Common myeloid progenitor, CD34-positive (primary cell): Measurements from ENCODE around the gene SLC22A7.
"Not testable (repeated sequence)": the region's sequence is repeated elsewhere in the genome, so short reads cannot be mapped to it uniquely, and the experiment has no call there.

Source experiments
- CTCF ChIA-PET: fragments of 350-600 bp; sonication (Branson Sonifier 250); formaldehyde crosslinking; loops from one replicate; lab custom pipeline; 2021; ENCODE audit warnings: antibody characterized with exemption; lab: Charles Lee
- POLR2A ChIA-PET: fragments of 350-600 bp; sonication (Branson Sonifier 250); formaldehyde crosslinking; loops from one replicate; lab custom pipeline; 2021; ENCODE audit warnings: antibody characterized with exemption; lab: Charles Lee
- DNase-seq, 3 donors: peaks; one replicate each; pipeline versions ENCODE4 v3.0.0 to v3.0.0-alpha.2; 2013
- H3K27ac ChIP-seq, 2 experiments: 1 replicate in 1 of 2; 2 replicates in 1 of 2; pipeline ENCODE4 v1.7.0; 2013; ENCODE audit warnings: inconsistent platforms in 2 of 2, low read length in 2 of 2, mild to moderate bottlenecking in 2 of 2, low read depth in 1 of 2, moderate library complexity in 1 of 2; ENCODE audit not compliant: severe bottlenecking in 2 of 2, insufficient read depth in 1 of 2, poor library complexity in 1 of 2
- H3K27me3 ChIP-seq, 5 experiments: replicated peaks in 2 of 5; 1 replicate in 3 of 5; 2 replicates in 2 of 5; pipeline versions ENCODE4 v1.6.1 to v1.7.0; 2013; ENCODE audit warnings: low read length in 4 of 5, mild to moderate bottlenecking in 2 of 5, moderate library complexity in 2 of 5, inconsistent platforms in 1 of 5; ENCODE audit not compliant: insufficient read depth in 5 of 5, control insufficient read depth in 4 of 5
- H3K36me3 ChIP-seq, 4 experiments: 1 replicate in 2 of 4; 2 replicates in 2 of 4; pipeline versions ENCODE4 v1.6.1 to v1.7.0; 2013; ENCODE audit warnings: low read length in 3 of 4, control low read depth in 1 of 4, mild to moderate bottlenecking in 1 of 4; ENCODE audit not compliant: control insufficient read depth in 4 of 4, insufficient read depth in 4 of 4
- H3K4me1 ChIP-seq, 4 experiments: 1 replicate in 3 of 4; 2 replicates in 1 of 4; pipeline versions ENCODE4 v1.6.1 to v1.7.1; 2013; ENCODE audit warnings: low read length in 3 of 4, mild to moderate bottlenecking in 3 of 4, control low read depth in 1 of 4, inconsistent platforms in 1 of 4, moderate library complexity in 1 of 4; ENCODE audit not compliant: control insufficient read depth in 4 of 4, insufficient read depth in 4 of 4; ENCODE audit errors: control extremely low read depth in 1 of 4
- H3K4me3 ChIP-seq, 7 experiments: 1 replicate in 4 of 7; 2 replicates in 3 of 7; pipeline versions ENCODE4 v1.5.1 to v1.7.0; 2013; ENCODE audit warnings: mild to moderate bottlenecking in 7 of 7, low read length in 6 of 7, moderate library complexity in 6 of 7, inconsistent platforms in 2 of 7, low read depth in 2 of 7, control low read depth in 1 of 7; ENCODE audit not compliant: insufficient read depth in 4 of 7, control insufficient read depth in 1 of 7; ENCODE audit errors: extremely low read depth in 1 of 7
- H3K9me3 ChIP-seq, 5 experiments: 1 replicate in 4 of 5; 2 replicates in 1 of 5; pipeline versions ENCODE4 v1.6.1 to v1.7.1; 2013; ENCODE audit warnings: low read length in 4 of 5, mild to moderate bottlenecking in 2 of 5, inconsistent platforms in 1 of 5, low read depth in 1 of 5, moderate library complexity in 1 of 5; ENCODE audit not compliant: control insufficient read depth in 4 of 5, insufficient read depth in 2 of 5; ENCODE audit errors: control extremely low read depth in 1 of 5
- WGBS: methylation state at CpG from one replicate; pipeline ENCODE4 v1.1.5; 2013; ENCODE audit not compliant: insufficient coverage; 5-methylcytosine and 5-hydroxymethylcytosine counted together

Gene SLC22A7

DNA sequence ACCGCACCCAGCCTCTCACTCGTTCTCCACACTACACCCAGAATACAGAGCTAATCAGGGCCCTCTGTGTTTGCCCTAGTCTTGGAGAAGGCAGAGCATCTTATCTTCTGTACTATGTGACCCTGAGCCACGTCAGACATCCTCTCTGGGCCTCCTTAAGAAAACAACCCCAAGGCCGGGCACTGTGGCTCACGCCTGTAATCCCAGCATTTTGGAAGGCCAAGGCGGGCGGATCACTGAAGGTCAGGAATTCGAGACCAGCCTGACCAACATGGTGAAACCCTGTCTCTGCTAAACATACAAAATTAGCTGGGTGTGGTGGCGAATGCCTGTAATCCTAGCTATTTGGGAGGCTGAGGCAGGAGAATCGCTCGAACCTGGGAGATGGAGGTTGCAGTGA is 4.9 kb downstream of the SLC22A7 start:
- 96% methylated on average over 6 of the region's 11 CpGs for WGBS
- H3K36me3 ChIP-seq, DNase-seq, POLR2A ChIA-PET, H3K27ac ChIP-seq, H3K4me3 ChIP-seq, H3K4me1 ChIP-seq, H3K27me3 ChIP-seq, H3K9me3 ChIP-seq: not testable (repeated sequence)
- CTCF ChIA-PET: interaction anchor here (1.5 kb wide), 1 partner anchor 15 kb away, joined by 3 read pairs; no protein-coding TSS in a partner anchor

DNA sequence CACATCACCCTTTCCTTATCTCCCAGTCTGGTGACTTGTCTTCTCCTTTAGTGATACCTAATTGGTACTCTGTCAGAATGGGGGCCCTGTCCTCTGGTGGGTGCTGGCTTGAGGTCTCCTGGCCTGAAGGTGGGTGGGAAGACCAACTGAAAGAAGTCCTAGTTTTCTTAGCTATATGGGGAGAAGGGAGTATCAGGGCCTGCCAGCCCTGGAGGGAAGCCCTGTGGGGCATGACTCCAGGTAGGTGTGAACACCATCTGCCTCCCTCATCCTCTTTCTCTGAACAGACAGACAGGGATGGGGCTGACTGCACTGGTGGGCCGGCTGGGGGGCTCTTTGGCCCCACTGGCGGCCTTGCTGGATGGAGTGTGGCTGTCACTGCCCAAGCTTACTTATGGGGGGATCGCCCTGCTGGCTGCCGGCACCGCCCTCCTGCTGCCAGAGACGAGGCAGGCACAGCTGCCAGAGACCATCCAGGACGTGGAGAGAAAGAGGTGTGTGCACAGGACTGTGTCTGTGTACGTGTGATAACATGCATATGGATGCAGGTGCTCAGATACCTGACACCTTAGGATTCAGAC is 5.8 kb downstream of the SLC22A7 start:
- POLR2A ChIA-PET: no interaction called here
- DNase-seq: no peak
- no peak overlapping the region for H3K27ac ChIP-seq
- CTCF ChIA-PET: interaction anchor here (1.5 kb wide), 1 partner anchor 16 kb away, joined by 3 read pairs; no protein-coding TSS in a partner anchor
- peaks cover 0 to 15% (median 2%) of the 10 kb centered on the region in 5 experiments for H3K27me3 ChIP-seq
- no peaks in the 10 kb centered on the region for H3K9me3 ChIP-seq
- no peaks in the 10 kb centered on the region for H3K36me3 ChIP-seq
- peaks cover under 1 to 14% (median 10%) of the 10 kb centered on the region in 4 experiments for H3K4me1 ChIP-seq
- no peak overlapping the region for H3K4me3 ChIP-seq
- 95% methylated on average over 8 of the region's 8 CpGs for WGBS

DNA sequence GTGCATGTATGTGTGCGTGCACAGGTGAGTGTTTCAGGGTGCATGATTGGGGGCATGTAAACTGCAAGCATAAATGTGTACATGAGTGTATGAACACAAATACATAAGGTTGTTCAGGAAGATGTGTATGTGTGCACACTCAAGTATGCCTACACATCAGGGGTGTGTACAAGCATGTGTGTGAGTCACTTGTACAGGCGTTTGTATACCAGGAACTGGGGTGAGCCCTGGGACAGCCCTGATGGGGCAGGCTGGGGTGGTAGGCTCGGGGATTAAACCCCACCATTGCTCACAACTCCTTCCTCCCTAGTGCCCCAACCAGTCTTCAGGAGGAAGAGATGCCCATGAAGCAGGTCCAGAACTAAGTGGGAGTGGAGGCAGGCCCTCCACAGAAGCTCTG is 6.3 kb downstream of the SLC22A7 start:
- H3K27me3 ChIP-seq: peaks cover 0 to 17% (median 2%) of the 10 kb centered on the region in 5 experiments
- H3K4me1 ChIP-seq: peaks cover 6 to 15% (median 13%) of the 10 kb centered on the region in 4 experiments
- 100% methylated on average over 1 of the region's 3 CpGs for WGBS
- ChIA-PET POLR2A (no interaction called here), CTCF (interaction anchor here (1.5 kb wide), 1 partner anchor 30 kb away, joined by 3 read pairs; no protein-coding TSS in a partner anchor)
- no peaks in the 10 kb centered on the region for H3K36me3 ChIP-seq
- H3K27ac ChIP-seq: no peak overlapping the region
- DNase-seq: no peak
- no peak overlapping the region for H3K4me3 ChIP-seq
- no peaks in the 10 kb centered on the region for H3K9me3 ChIP-seq

DNA sequence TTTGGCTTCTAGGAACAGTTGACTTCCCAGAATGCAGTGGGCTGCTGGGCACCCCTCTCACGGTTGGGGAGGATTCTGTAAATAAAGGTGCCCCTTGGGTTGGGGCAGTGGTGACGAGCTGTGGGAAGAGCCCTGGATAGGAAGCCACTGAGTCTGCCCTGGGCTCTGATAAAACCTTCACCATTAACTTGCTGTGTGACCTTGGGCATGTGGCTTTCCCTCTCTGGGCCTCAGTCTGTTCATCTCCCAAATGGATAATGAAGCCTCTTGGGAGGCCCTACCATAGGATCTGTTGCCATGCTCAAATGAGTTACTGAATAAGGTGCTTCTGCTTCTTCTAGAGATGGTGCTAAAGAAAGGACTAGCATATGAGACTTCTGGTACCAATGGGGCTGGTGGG is 6.8 kb downstream of the SLC22A7 start:
- no peaks in the 10 kb centered on the region for H3K36me3 ChIP-seq
- DNase-seq: no peak
- CTCF ChIA-PET: interaction anchor here (1.0 to 1.5 kb wide), 2 partner anchors 8 to 30 kb away, joined by 3 to 4 read pairs; no protein-coding TSS in a partner anchor
- POLR2A ChIA-PET: no interaction called here
- no peak overlapping the region for H3K27ac ChIP-seq
- H3K27me3 ChIP-seq: peaks cover 0 to 12% (median 2%) of the 10 kb centered on the region in 5 experiments
- WGBS: 100% methylated on average over 2 of the region's 2 CpGs
- H3K4me3 ChIP-seq: no peak overlapping the region
- peaks cover 6 to 16% (median 13%) of the 10 kb centered on the region in 4 experiments for H3K4me1 ChIP-seq
- no peaks in the 10 kb centered on the region for H3K9me3 ChIP-seq

- CTCF ChIA-PET: interaction anchor here (0.9 to 1.5 kb wide), 3 partner anchors 9 to 28 kb away, joined by 3 to 4 read pairs (median 3); partner anchors contain the start of gene SLC22A7
- H3K4me3 ChIP-seq: no peak overlapping the region
- peaks cover 15 to 26% (median 17%) of the 10 kb centered on the region in 4 experiments for H3K4me1 ChIP-seq
- H3K27ac ChIP-seq: no peak overlapping the region
- no peak for DNase-seq
- WGBS: 95% methylated on average over 3 of the region's 7 CpGs
- POLR2A ChIA-PET: no interaction called here
- H3K36me3 ChIP-seq: no peaks in the 10 kb centered on the region
- no peaks in the 10 kb centered on the region for H3K9me3 ChIP-seq
- peaks cover 0 to 11% (median 0%) of the 10 kb centered on the region in 5 experiments for H3K27me3 ChIP-seq
Observed at GRCh38 chr6:43306086-43306485, 8.0 kb downstream of the SLC22A7 start.

DNA sequence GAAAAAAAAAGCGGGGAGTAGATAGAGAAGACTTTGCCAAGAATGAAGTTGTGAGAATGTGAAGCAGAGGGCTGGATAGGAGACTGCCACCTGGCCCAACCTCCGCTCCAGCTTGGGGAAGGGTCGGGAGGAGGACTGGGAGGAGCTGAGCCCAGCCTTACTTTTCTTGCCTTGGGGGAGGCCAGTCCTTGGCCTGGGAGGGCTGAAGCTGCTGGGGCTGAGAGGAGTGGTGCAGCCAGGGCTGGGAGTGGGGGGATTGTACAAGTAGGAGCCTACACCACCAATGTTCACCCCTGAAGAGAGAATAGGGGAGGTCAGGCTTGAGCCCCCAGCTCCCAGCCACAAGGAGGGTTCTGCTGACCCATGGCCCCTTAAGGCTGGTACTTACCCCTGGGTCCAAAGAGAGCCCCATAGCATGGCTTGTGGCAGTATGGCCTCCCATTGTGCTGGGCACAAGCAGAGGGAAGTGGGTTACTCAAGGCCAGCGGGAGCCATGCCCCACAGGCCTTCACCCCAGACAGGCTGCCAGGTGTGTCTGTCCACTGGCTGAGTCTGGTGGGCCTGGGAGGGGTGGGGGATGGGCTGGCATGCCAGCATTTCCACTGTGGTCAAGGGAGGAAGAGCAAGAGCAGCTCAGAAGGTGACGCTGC is 9.5 kb downstream of the SLC22A7 start:
- peaks cover 0 to 8% (median 0%) of the 10 kb centered on the region in 5 experiments for H3K27me3 ChIP-seq
- POLR2A ChIA-PET: no interaction called here
- no peak for DNase-seq
- peaks cover 15 to 35% (median 19%) of the 10 kb centered on the region in 4 experiments for H3K4me1 ChIP-seq
- CTCF ChIA-PET: interaction anchor here (0.7 to 3.9 kb wide), 15 partner anchors 8 to 92 kb away, joined by 3 to 25 read pairs (median 6); partner anchors contain the start of genes SLC22A7 and ZNF318
- no peaks in the 10 kb centered on the region for H3K9me3 ChIP-seq
- H3K27ac ChIP-seq: no peak overlapping the region
- no peaks in the 10 kb centered on the region for H3K36me3 ChIP-seq
- WGBS: 91% methylated on average over 3 of the region's 5 CpGs
- H3K4me3 ChIP-seq: no peak overlapping the region
